SK-MEL-5 (cell line): ENCODE results near the gene SLX1A. TPM values are rescaled to one million over a fixed set of nuclear protein-coding genes. Genes with fewer than 3 reads are reported as not detected.
"Not testable (repeated sequence)": the region's sequence is repeated elsewhere in the genome, so short reads cannot be mapped to it uniquely, and the experiment has no call there.

Experiments
- DNase-seq: peaks from one replicate; pipeline ENCODE4 v3.0.0-alpha.2; 2016; ENCODE audit warnings: low read depth, low spot score
- in situ Hi-C: cut with HindIII; loops from 2 replicates; pipeline ENCODE4 v1.10.0; 2016; ENCODE audit warnings: low sequenced_read_pairs, high pct_unique_total_duplicates, low pct_unique_long_range_greater_than_20kb
- small RNA-seq, 2 experiments: library from RNA; depleted of rRNA; stranded (forward); fragments of <200 nt; gene quantifications; one replicate each; pipeline ENCODE3, GENCODE V24; 2014
- total RNA-seq: library from RNA; depleted of rRNA; stranded (reverse); fragments of >200 nt; shearing (Covaris generic); gene quantifications from 2 replicates; pipeline ENCODE4 v1.2.3, GENCODE V29; 2014; rRNA removed

SLX1A gene
- total RNA-seq, 1 experiment from 2014 or later = 23.9 TPM

GRCh38 chr16:30199608-30200343 lies 6.1 kb downstream of the SLX1A start:
- DNase-seq, in situ Hi-C loops: not testable (repeated sequence)

DNA sequence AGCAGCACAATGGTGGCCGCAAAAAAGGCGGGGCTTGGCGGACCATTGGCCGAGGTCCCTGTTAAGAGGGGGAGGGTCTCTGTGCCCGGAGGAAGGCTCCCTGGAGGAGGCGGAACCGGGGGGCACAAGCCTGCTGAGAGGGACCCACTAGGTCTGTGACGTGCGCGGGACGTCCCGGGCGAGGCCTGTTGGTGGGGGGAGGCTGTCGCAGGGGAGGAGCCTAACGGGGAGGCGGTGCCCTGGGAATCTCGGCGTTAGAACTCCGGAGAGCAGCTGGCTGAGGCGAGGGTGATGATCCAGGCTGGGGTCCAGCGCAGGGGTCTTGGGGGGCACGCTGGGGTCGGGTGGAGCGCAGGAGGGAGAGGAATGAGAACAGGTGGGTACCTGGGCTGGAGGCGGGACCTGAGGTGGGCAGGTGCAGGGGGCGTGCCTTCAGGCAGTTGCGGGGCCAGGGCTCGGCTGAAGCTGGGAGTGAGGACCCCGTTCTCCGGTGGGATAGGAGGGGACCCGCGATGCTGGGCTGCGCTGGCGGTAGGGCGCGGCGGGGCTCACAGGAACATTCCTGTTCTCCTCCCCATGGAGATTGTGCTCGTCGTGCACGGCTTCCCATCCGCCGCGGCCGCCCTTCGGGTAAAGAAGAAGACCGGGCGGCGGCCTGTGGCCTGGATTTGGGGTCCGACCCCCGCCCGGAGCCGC lies 12.0 kb downstream of the SLX1A start:
- DNase-seq, in situ Hi-C loops: not testable (repeated sequence)

GRCh38 chr16:30206252-30206651 lies 12.6 kb downstream of the SLX1A start:
- DNase-seq, in situ Hi-C loops: not testable (repeated sequence)

DNA sequence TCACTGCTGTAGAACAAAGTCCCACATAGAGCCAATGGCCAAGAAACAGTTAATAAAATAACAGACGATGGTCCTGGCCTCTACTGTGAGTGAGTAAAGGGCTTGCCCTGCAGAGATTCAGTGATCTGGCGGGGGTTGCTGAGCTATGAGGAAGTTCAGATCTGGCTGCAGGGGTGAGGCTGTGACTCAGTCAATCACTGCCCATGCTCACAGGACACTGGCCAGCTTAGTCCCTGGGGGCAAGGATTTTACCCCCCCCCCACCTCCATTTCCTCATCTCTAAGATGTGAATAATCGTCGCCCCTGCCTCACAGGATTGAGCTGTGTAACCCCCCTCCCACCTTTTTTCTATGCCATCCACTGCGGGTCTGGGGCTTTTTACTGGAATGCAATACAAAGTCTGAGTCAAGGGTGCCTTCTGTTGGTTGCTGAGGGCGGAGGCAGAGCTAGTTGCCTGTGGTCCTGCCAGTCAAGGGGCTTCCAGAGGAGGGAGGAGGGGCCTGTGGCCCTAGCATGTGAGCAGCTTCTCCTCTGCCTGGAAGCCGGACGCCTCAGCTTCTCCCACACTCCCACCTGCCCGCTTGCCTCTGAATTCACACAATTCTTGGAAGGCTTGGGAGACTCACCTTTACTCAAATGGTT lies 13.5 kb downstream of the SLX1A start:
- DNase-seq, in situ Hi-C loops: not testable (repeated sequence)

DNA sequence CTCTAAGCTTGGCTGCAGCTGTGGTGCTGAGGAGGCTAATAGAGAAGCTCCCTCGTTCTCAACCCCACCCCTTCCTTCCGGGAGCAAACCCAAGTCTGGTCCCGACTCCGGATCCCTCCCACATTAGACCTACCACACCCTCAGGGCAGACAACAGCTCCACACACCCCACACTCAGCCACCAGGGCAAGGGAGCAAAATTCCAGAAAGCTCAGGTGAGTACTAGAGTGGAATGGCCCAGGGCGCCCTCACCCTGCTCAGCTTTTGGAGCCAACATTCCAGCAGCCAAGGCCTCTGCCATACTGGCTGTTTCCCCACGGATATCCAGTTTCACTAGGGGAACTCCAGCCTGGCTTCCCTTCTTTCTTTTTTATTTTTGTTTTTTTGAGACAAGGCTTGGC lies 15.4 kb downstream of the SLX1A start:
- DNase-seq, in situ Hi-C loops: not testable (repeated sequence)

- DNase-seq, in situ Hi-C loops: not testable (repeated sequence)
Observed at GRCh38 chr16:30211414-30211813, 17.7 kb downstream of the SLX1A start.

DNA sequence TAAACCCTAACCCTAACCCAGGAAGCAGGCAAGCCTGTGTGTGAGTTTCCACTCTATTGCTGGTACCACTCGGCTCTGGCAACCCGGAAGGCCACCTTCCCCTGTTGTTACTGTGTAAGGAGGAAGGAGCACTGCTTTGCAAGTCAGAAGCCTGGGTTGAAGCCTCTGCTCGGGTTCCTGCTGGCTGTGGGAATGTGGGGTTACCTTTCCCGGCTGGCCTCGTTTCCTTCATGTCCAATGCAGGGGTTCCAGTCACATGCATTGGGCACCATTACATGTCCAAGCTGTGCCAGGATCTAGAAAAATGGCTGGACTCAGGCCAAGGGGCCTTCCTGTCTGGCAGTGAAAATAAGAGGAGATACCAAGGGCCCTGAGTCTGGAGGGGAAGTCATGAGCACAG lies 23.4 kb downstream of the SLX1A start:
- in situ Hi-C loops, DNase-seq: not testable (repeated sequence)

Small RNAs within 50 kb of the gene (small RNA-seq; reads per million reads assigned to genes)
- 0 reads per million in 2 experiments for gene AC106782.4

Other genes starting within 250 kb of the SLX1A start
- gene TMEM219, start 231.8 kb upstream of the SLX1A start, total RNA-seq = 48.2 and 51.8 TPM in 2 replicates
- gene TAOK2, start 220.0 kb upstream of the SLX1A start, total RNA-seq = 28.6 and 30.3 TPM in 2 replicates
- gene HIRIP3, start 198.3 kb upstream of the SLX1A start, total RNA-seq = 6.6 and 9.8 TPM in 2 replicates
- 39.4 and 46.7 TPM in 2 replicates for gene INO80E, start 197.6 kb upstream of the SLX1A start, total RNA-seq
- gene DOC2A, start 182.8 kb upstream of the SLX1A start, total RNA-seq = 1.5 and 2.1 TPM in 2 replicates
- gene C16orf92, start 170.7 kb upstream of the SLX1A start, total RNA-seq = not detected in 2 replicates
- gene TLCD3B, start 162.6 kb upstream of the SLX1A start, total RNA-seq = not detected in 2 replicates
- gene ALDOA, start 128.1 kb upstream of the SLX1A start, total RNA-seq = 1,063 and 1,100 TPM in 2 replicates
- 70.7 and 79.1 TPM in 2 replicates for gene PPP4C, start 117.9 kb upstream of the SLX1A start, total RNA-seq
- 0.08 and 0.24 TPM in 2 replicates for gene TBX6, start 102.0 kb upstream of the SLX1A start, total RNA-seq
- gene YPEL3, start 97.7 kb upstream of the SLX1A start, total RNA-seq = 1.7 and 1.9 TPM in 2 replicates
- 0.34 TPM in 1 of 2 replicates, not detected in the other for gene GDPD3, start 80.3 kb upstream of the SLX1A start, total RNA-seq
- 20.4 and 22.0 TPM in 2 replicates for gene MAPK3, start 70.7 kb upstream of the SLX1A start, total RNA-seq
- gene CORO1A, start 10.3 kb upstream of the SLX1A start, total RNA-seq = 0.08 TPM in 1 of 2 replicates, not detected in the other
- gene BOLA2B, start 209 bp upstream of the SLX1A start, total RNA-seq = 24.0 and 30.6 TPM in 2 replicates
- gene SULT1A3, start 5.4 kb downstream of the SLX1A start, total RNA-seq = 1.4 and 3.6 TPM in 2 replicates
- gene NPIPB13, start 54.6 kb downstream of the SLX1A start, total RNA-seq = 0.90 and 0.95 TPM in 2 replicates
- gene CD2BP2, start 161.4 kb downstream of the SLX1A start, total RNA-seq = 38.8 and 43.5 TPM in 2 replicates
- 12.6 and 14.6 TPM in 2 replicates for gene TBC1D10B, start 176.6 kb downstream of the SLX1A start, total RNA-seq
- gene MYL11, start 180.9 kb downstream of the SLX1A start, total RNA-seq = not detected in 2 replicates
- gene SEPTIN1, start 188.7 kb downstream of the SLX1A start, total RNA-seq = not detected in 2 replicates
- 0.64 and 0.95 TPM in 2 replicates for gene ZNF48, start 201.5 kb downstream of the SLX1A start, total RNA-seq
- gene ZNF771, start 213.7 kb downstream of the SLX1A start, total RNA-seq = 3.7 and 7.2 TPM in 2 replicates
- 11.9 and 21.7 TPM in 2 replicates for gene DCTPP1, start 236.2 kb downstream of the SLX1A start, total RNA-seq